HEK293T (cell line): ENCODE measurements around the gene SMG6.

Source experiments
- BHLHE40 ChIP-seq: fragments of 450-650 bp; IDR thresholded peaks from 2 replicates; pipeline ENCODE4 v1.6.1; 2016; ENCODE audit warnings: mild to moderate bottlenecking, moderate library complexity, borderline replicate concordance
- CTBP1 ChIP-seq: fragments of 450-650 bp; IDR thresholded peaks from 2 replicates; pipeline ENCODE4 v1.6.1; 2016; ENCODE audit warnings: borderline replicate concordance
- ELF4 ChIP-seq: fragments of 450-650 bp; IDR thresholded peaks from 2 replicates; pipeline ENCODE4 v1.6.1; 2017; ENCODE audit warnings: antibody characterized with exemption
- FOXA1 ChIP-seq: fragments of 450-650 bp; IDR thresholded peaks from 2 replicates; pipeline ENCODE4 v1.6.1; 2016; ENCODE audit warnings: mild to moderate bottlenecking
- FOXK2 ChIP-seq: fragments of 450-650 bp; IDR thresholded peaks from 2 replicates; pipeline ENCODE4 v1.6.1; 2016; ENCODE audit warnings: mild to moderate bottlenecking
- FOXM1 ChIP-seq: fragments of 450-650 bp; IDR thresholded peaks from 2 replicates; pipeline ENCODE4 v1.6.1; 2017; ENCODE audit warnings: mild to moderate bottlenecking, borderline replicate concordance
- HDGF ChIP-seq: fragments of 450-650 bp; IDR thresholded peaks from 2 replicates; pipeline ENCODE4 v1.6.1; 2017; ENCODE audit warnings: antibody characterized with exemption, borderline replicate concordance
- LEF1 ChIP-seq: fragments of 450-650 bp; IDR thresholded peaks from 2 replicates; pipeline ENCODE4 v1.6.1; 2017; ENCODE audit warnings: mild to moderate bottlenecking, borderline replicate concordance
- NFRKB ChIP-seq: fragments of 450-650 bp; IDR thresholded peaks from 2 replicates; pipeline ENCODE4 v1.6.1; 2016; ENCODE audit warnings: mild to moderate bottlenecking, moderate library complexity
- PKNOX1 ChIP-seq: fragments of 450-650 bp; IDR thresholded peaks from 2 replicates; pipeline ENCODE4 v1.6.1; 2016
- SP1 ChIP-seq: fragments of 450-650 bp; IDR thresholded peaks from 2 replicates; pipeline ENCODE4 v1.6.1; 2017
- SUZ12 ChIP-seq: fragments of 450-650 bp; IDR thresholded peaks from 2 replicates; pipeline ENCODE4 v1.6.1; 2016; ENCODE audit warnings: mild to moderate bottlenecking
- TARDBP ChIP-seq: fragments of 450-650 bp; IDR thresholded peaks from 2 replicates; pipeline ENCODE4 v1.6.1; 2016
- ZNF384 ChIP-seq: fragments of 450-650 bp; IDR thresholded peaks from 2 replicates; pipeline ENCODE4 v1.6.1; 2016

- TF ChIP-seq PKNOX1 (no peak), FOXM1 (no peak), CTBP1 (no peak), TARDBP (no peak), NFRKB (no peak), ELF4 (no peak), LEF1 (no peak), BHLHE40 (no peak), SP1 (no peak), FOXK2 (no peak), FOXA1 (no peak), ZNF384 (no peak), HDGF (no peak), SUZ12 (no peak)
Observed at GRCh38 chr17:2297023-2297422, 6.6 kb downstream of the SMG6 start.
